HEK293 (cell line): ENCODE measurements around the gene PLD4.
"Not testable (repeated sequence)": the region's sequence is repeated elsewhere in the genome, so short reads cannot be mapped to it uniquely, and the experiment has no call there.

ENCODE experiments used
- CTCF ChIA-PET: fragments of 350-600 bp; formaldehyde crosslinking; extraction: SDS; loops from one replicate; lab custom pipeline; 2021; ENCODE audit warnings: antibody characterized with exemption; lab: Yijun Ruan, JAX
- POLR2A ChIA-PET: fragments of 300-600 bp; formaldehyde crosslinking; extraction: SDS; loops from one replicate; lab custom pipeline; 2020; ENCODE audit warnings: antibody characterized with exemption, inconsistent platforms; lab: Yijun Ruan, JAX
- H3K27ac ChIP-seq: fragments of 200-500 bp; sonication (Bioruptor generic); 2 replicates; pipeline ENCODE4 v1.5.1; 2014; ENCODE audit warnings: low read depth, low read length, control low read depth, inconsistent platforms; ENCODE audit errors: extremely low read depth
- H3K36me3 ChIP-seq, 2 experiments: fragments of 200-500 bp in 1 of 2; sonication (Bioruptor generic) in 1 of 2; 1 replicate in 1 of 2; 2 replicates in 1 of 2; pipeline ENCODE4 v1.5.1; 2014 to 2017; ENCODE audit warnings: inconsistent platforms in 2 of 2, low read length in 2 of 2; ENCODE audit not compliant: control insufficient read depth in 2 of 2, insufficient read depth in 1 of 2
- H3K4me1 ChIP-seq: fragments of 200-500 bp; sonication (Bioruptor generic); 2 replicates; pipeline ENCODE4 v1.5.1; 2014; ENCODE audit warnings: mild to moderate bottlenecking, low read length, inconsistent platforms; ENCODE audit not compliant: control insufficient read depth, insufficient read depth
- H3K4me3 ChIP-seq: 2 replicates; pipeline ENCODE4 v1.5.1; 2011; ENCODE audit warnings: low read depth, mild to moderate bottlenecking, control low read depth, low read length, moderate library complexity
- H3K9me3 ChIP-seq: fragments of 200-500 bp; sonication (Bioruptor generic); 2 replicates; pipeline ENCODE4 v1.5.1; 2014; ENCODE audit warnings: low read depth, low read length, inconsistent platforms; ENCODE audit not compliant: control insufficient read depth, insufficient read depth
- GFI1B ChIP-seq: fragments of 450-650 bp; formaldehyde crosslinking; IDR thresholded peaks from 2 replicates; pipeline ENCODE4 v1.5.1; 2016; ENCODE audit warnings: missing biosample characterization, missing genetic modification characterization
- PRDM6 ChIP-seq: fragments of 450-650 bp; formaldehyde crosslinking; IDR thresholded peaks from 2 replicates; pipeline ENCODE4 v1.5.1; 2017; ENCODE audit warnings: missing biosample characterization, missing genetic modification characterization
- ZNF10 ChIP-seq: fragments of 450-650 bp; formaldehyde crosslinking; IDR thresholded peaks from 2 replicates; pipeline ENCODE4 v1.5.1; 2017; ENCODE audit warnings: missing biosample characterization, missing genetic modification characterization
- ZNF114 ChIP-seq: fragments of 450-650 bp; formaldehyde crosslinking; IDR thresholded peaks from 2 replicates; pipeline ENCODE4 v1.5.0; 2017; ENCODE audit warnings: missing biosample characterization, missing genetic modification characterization
- ZNF362 ChIP-seq: fragments of 450-650 bp; formaldehyde crosslinking; IDR thresholded peaks from 2 replicates; pipeline ENCODE4 v1.5.1; 2016; ENCODE audit warnings: missing biosample characterization, missing genetic modification characterization
- ZNF558 ChIP-seq: fragments of 450-650 bp; formaldehyde crosslinking; IDR thresholded peaks from 2 replicates; pipeline ENCODE4 v1.5.1; 2016; ENCODE audit warnings: missing biosample characterization, missing genetic modification characterization

Gene PLD4

DNA sequence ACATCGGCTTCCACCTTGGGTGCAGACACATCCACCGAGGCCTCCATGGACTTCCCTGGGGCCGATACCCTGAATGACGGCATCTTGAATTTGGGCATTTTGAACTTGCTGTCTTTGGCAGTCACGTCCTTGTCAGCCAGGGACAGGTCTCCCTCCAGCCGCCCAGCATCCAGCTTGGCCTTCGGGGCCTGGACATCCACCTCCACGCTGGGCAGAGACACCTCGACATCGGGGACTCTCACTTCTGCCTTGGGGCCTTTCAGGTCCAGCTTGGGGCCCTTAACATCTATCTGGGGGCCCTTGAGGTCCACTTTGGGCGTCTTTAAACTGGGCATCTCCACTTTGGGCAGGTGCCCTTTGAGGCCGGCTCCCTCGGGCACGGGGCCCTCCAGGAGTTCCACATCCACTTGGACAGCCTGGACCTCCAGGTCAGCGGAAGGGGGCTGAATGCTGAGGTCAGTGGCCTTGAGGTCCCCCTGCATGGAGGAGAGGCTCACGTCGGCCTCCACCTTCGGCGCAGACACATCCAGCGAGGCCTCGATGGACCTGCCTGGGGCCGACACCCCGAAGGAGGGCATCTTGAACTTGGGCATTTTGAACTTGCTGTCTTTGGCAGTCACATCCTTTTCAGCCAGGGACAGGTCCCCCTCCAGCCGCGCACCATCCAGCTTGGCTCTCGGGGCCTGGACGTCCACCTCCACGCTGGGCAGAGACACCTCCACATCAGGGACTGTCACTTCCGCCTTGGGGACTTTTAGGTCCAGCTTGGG is 19.9 kb downstream of the PLD4 start:
- POLR2A ChIA-PET, H3K9me3 ChIP-seq, H3K4me3 ChIP-seq, H3K36me3 ChIP-seq, H3K27ac ChIP-seq, H3K4me1 ChIP-seq: not testable (repeated sequence)
- CTCF ChIA-PET, result interaction anchor here (0.6 kb wide), 1 partner anchor 18 kb away, joined by 3 read pairs; no protein-coding TSS in a partner anchor

DNA sequence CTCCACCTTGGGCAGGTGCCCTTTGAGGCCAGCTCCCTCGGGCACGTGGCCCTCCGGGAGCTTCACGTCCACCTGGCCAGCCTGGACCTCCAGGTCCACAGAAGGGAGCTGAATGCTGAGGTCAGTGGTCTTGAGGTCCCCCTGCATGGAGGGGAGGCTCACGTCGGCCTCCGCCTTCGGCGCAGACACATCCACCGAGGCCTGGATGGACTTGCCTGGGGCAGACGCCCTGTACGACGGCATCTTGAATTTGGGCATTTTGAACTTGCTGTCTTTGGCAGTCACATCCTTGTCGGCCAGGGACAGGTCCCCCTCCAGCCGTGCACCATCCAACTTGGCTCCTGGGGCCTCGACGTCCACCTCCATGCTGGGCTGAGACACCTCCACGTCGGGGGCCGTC is 20.6 kb downstream of the PLD4 start:
- H3K4me3 ChIP-seq, POLR2A ChIA-PET, H3K36me3 ChIP-seq, H3K4me1 ChIP-seq, H3K9me3 ChIP-seq, CTCF ChIA-PET, H3K27ac ChIP-seq: not testable (repeated sequence)

GRCh38 chr14:104945986-104946965 is 21.6 kb downstream of the PLD4 start:
- H3K36me3 ChIP-seq, CTCF ChIA-PET, H3K4me3 ChIP-seq, H3K9me3 ChIP-seq, H3K27ac ChIP-seq, POLR2A ChIA-PET, H3K4me1 ChIP-seq: not testable (repeated sequence)

DNA sequence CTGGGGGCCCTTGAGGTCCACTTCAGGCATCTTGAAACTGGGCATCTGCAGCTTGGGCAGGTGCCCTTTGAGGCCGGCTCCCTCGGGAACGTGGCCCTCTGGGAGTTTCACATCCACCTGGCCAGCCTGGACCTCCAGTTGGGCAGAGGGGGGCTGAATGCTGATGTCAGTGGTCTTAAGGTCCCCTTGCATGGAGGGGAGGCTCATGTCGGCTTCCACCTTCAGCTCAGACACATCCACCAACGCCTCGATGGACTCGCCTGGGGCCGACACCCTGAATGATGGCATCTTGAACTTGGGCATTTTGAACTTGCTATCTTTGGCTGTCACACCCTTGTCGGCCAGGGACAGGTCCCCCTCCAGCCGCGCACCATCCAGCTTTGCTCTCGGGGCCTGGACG is 22.5 kb downstream of the PLD4 start:
- POLR2A ChIA-PET, H3K4me1 ChIP-seq, H3K9me3 ChIP-seq, H3K27ac ChIP-seq, H3K4me3 ChIP-seq, CTCF ChIA-PET, H3K36me3 ChIP-seq: not testable (repeated sequence)

- H3K27ac ChIP-seq, H3K4me3 ChIP-seq, CTCF ChIA-PET, POLR2A ChIA-PET, H3K36me3 ChIP-seq, H3K4me1 ChIP-seq, H3K9me3 ChIP-seq: not testable (repeated sequence)
These were observed 23.4 kb downstream of the PLD4 start for GRCh38 chr14:104947881-104948735.

DNA sequence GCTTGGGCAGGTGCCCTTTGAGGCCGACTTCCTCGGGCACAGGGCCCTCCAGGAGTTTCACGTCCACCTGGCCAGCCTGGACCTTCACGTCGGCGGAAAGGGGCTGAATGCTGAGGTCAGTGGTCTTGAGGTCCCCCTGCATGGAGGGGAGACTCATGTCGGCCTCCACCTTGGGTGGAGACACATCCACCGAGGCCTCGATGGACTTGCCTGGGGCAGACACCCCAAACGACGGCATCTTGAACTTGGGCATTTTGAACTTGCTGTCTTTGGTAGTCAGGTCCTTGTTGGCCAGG is 24.0 kb downstream of the PLD4 start:
- TF ChIP-seq ZNF362, result no peak
- no peak for TF ChIP-seq ZNF558
- TF ChIP-seq GFI1B (tag by site-specific recombination), result no peak
- no peak for TF ChIP-seq ZNF114 (tag by site-specific recombination)
- no peak for TF ChIP-seq ZNF10 (tag by site-specific recombination)
- TF ChIP-seq PRDM6 (tag by site-specific recombination), result no peak
- TF ChIP-seq, all 188 proteins: peak for 0
- ChIA-PET CTCF (no interaction called here), POLR2A (no interaction called here)
- no peaks in the 10 kb centered on the region for H3K36me3 ChIP-seq
- H3K4me1 ChIP-seq, result no peaks in the 10 kb centered on the region
- no peak overlapping the region for H3K4me3 ChIP-seq
- no peaks in the 10 kb centered on the region for H3K9me3 ChIP-seq
- no peak overlapping the region for H3K27ac ChIP-seq

DNA sequence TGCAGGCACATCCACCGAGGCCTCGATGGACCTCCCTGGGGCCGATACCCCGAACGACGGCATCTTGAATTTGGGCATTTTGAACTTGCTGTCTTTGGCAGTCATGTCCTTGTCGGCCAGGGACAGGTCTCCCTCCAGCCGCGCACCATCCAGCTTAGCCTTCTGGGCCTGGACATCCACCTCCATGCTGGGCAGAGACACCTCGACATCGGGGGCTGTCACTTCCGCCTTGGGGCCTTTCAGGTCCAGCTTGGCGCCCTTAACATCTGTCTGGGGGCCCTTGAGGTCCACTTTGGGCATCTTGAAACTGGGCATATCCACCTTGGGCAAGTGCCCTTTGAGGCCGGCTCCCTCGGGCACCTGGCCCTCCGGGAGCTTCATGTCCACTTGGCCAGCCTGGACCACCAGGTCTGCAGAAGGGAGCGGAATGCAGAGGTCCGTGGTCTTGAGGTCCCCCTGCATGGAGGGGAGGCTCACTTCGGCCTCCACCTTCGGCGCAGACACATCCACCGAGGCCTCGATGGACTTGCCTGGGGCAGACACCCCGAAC is 24.8 kb downstream of the PLD4 start:
- CTCF ChIA-PET, POLR2A ChIA-PET, H3K4me1 ChIP-seq, H3K36me3 ChIP-seq, H3K9me3 ChIP-seq, H3K4me3 ChIP-seq, H3K27ac ChIP-seq: not testable (repeated sequence)
